Measurements from ENCODE around the gene GNB1.
"Not testable (repeated sequence)": the region's sequence is repeated elsewhere in the genome, so short reads cannot be mapped to it uniquely, and the experiment has no call there.

The GNB1 gene

GRCh38 chr1:1741013-1741412, 149.9 kb downstream of the GNB1 start:
- DNase-seq (ENCODE audit: low read depth), result peak; percentile 74

GRCh38 chr1:1738799-1739337, 152.0 kb downstream of the GNB1 start:
- DNase-seq (ENCODE audit: low read depth), result not testable (repeated sequence)

GRCh38 chr1:1737675-1738590, 153.0 kb downstream of the GNB1 start:
- not testable (repeated sequence) for DNase-seq (ENCODE audit: low read depth)

Measured in HS-27A (cell line).